WTC11 (cell line): ENCODE measurements around the gene TAF10.

ENCODE experiments used
- CTCF ChIP-seq: fragments of 200-600 bp; IDR thresholded peaks from 2 replicates; pipeline ENCODE4 v1.8.0; 2022; ENCODE audit warnings: antibody characterized with exemption
- FOXJ3 ChIP-seq: sonication (generic); formaldehyde crosslinking; IDR thresholded peaks from 2 replicates; pipeline ENCODE4 v1.9.0; 2021; ENCODE audit warnings: missing genetic modification reagents, mild to moderate bottlenecking, borderline replicate concordance
- FOXK1 ChIP-seq: sonication (generic); formaldehyde crosslinking; IDR thresholded peaks from 2 replicates; pipeline ENCODE4 v1.8.0; 2022; ENCODE audit warnings: mild to moderate bottlenecking, moderate library complexity, missing genetic modification reagents
- JUN ChIP-seq: sonication (generic); formaldehyde crosslinking; IDR thresholded peaks from 2 replicates; pipeline ENCODE4 v1.8.0; 2023; ENCODE audit warnings: mild to moderate bottlenecking, missing genetic modification reagents
- MAX ChIP-seq: sonication (generic); formaldehyde crosslinking; IDR thresholded peaks from 2 replicates; pipeline ENCODE4 v1.8.0; 2022; ENCODE audit warnings: mild to moderate bottlenecking, missing genetic modification reagents
- SMAD4 ChIP-seq: sonication (generic); formaldehyde crosslinking; IDR thresholded peaks from 2 replicates; pipeline ENCODE4 v1.8.0; 2022; ENCODE audit warnings: mild to moderate bottlenecking, missing genetic modification reagents
- STAT6 ChIP-seq: sonication (generic); formaldehyde crosslinking; conservative IDR thresholded peaks from 2 replicates; pipeline ENCODE4 v1.8.1; 2023; ENCODE audit warnings: mild to moderate bottlenecking, low read depth, missing genetic modification reagents, moderate library complexity
- ZMAT4 ChIP-seq: fragments of 250-450 bp; sonication (Bioruptor Pico); IDR thresholded peaks from 2 replicates; pipeline ENCODE4 v1.9.0; 2021; ENCODE audit warnings: mild to moderate bottlenecking
- ZNF121 ChIP-seq: sonication (generic); formaldehyde crosslinking; IDR thresholded peaks from 2 replicates; pipeline ENCODE4 v1.8.0; 2023; ENCODE audit warnings: missing genetic modification reagents
- ZNF263 ChIP-seq: sonication (generic); formaldehyde crosslinking; IDR thresholded peaks from 2 replicates; pipeline ENCODE4 v1.8.1; 2022; ENCODE audit warnings: low read depth, mild to moderate bottlenecking, moderate library complexity, missing genetic modification reagents
- TF ChIP-seq, protein P1 (sequence below): sonication (generic); formaldehyde crosslinking; conservative IDR thresholded peaks from 2 replicates; pipeline ENCODE4 v1.8.1; 2022; ENCODE audit warnings: mild to moderate bottlenecking, missing genetic modification reagents
- TF ChIP-seq, protein P2 (sequence below): sonication (generic); formaldehyde crosslinking; IDR thresholded peaks from 2 replicates; pipeline ENCODE4 v1.8.1; 2022; ENCODE audit warnings: low read depth, mild to moderate bottlenecking, moderate library complexity, missing genetic modification reagents, borderline replicate concordance

GRCh38 chr11:6603287-6604080 is 8.5 kb downstream of the TAF10 start, which contains the start of the genes ILK and RRP8:
- no peak for TF ChIP-seq FOXJ3
- no peak for TF ChIP-seq CTCF
- TF ChIP-seq FOXK1 (CRISPR knock-in tag): peak; percentile 94
- TF ChIP-seq, protein P1, sequence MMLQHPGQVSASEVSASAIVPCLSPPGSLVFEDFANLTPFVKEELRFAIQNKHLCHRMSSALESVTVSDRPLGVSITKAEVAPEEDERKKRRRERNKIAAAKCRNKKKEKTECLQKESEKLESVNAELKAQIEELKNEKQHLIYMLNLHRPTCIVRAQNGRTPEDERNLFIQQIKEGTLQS (CRISPR knock-in tag): no peak
- no peak for TF ChIP-seq ZMAT4 (CRISPR knock-in tag)
- no peak for TF ChIP-seq ZNF121 (CRISPR knock-in tag)
- TF ChIP-seq JUN (CRISPR knock-in tag): 0 out of 2 replicates have a peak, but pooled peaks have one; percentile 29
- peak; percentile 57; the same call in 1 of the 2 replicates for TF ChIP-seq STAT6
- TF ChIP-seq, protein P2, sequence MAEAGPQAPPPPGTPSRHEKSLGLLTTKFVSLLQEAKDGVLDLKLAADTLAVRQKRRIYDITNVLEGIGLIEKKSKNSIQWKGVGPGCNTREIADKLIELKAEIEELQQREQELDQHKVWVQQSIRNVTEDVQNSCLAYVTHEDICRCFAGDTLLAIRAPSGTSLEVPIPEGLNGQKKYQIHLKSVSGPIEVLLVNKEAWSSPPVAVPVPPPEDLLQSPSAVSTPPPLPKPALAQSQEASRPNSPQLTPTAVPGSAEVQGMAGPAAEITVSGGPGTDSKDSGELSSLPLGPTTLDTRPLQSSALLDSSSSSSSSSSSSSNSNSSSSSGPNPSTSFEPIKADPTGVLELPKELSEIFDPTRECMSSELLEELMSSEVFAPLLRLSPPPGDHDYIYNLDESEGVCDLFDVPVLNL (CRISPR knock-in tag): peak; percentile 48; the same call in 1 of the 2 replicates
- TF ChIP-seq MAX (CRISPR knock-in tag): peak; percentile 94
- no peak for TF ChIP-seq SMAD4
- TF ChIP-seq ZNF263 (CRISPR knock-in tag): no peak
